ENCODE measurements around the gene LCN1. TPM values are rescaled to one million over a fixed set of nuclear protein-coding genes. Genes with fewer than 3 reads are reported as not detected.

LCN1 gene
- total and polyA plus RNA-seq, 2 experiments from 2014 or later: 0.27 TPM; not detected in 1

DNA sequence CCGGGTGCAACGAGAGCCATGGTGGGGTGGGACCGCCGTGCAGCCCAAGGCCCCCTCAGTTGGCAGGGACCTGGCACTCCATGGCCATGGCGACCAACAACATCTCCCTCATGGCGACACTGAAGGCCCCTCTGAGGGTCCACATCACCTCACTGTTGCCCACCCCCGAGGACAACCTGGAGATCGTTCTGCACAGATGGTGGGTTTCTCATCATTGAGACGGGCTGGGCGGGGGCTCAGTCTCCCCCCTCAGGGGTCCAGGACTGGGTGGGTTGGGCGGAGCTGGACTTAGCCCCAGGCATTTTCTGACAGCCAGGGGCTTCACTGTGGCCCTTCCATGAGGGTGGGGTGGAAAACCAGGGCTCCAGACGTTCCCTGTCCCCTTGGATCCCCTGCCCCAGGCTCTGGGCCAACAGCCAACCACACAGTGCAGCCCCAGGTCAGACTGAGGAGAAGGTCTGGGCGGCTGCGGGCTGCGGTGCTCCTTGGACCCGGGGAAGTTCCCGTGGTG lies 41.0 kb downstream of the LCN1 start (continued):
- TF ChIP-seq, protein P1, sequence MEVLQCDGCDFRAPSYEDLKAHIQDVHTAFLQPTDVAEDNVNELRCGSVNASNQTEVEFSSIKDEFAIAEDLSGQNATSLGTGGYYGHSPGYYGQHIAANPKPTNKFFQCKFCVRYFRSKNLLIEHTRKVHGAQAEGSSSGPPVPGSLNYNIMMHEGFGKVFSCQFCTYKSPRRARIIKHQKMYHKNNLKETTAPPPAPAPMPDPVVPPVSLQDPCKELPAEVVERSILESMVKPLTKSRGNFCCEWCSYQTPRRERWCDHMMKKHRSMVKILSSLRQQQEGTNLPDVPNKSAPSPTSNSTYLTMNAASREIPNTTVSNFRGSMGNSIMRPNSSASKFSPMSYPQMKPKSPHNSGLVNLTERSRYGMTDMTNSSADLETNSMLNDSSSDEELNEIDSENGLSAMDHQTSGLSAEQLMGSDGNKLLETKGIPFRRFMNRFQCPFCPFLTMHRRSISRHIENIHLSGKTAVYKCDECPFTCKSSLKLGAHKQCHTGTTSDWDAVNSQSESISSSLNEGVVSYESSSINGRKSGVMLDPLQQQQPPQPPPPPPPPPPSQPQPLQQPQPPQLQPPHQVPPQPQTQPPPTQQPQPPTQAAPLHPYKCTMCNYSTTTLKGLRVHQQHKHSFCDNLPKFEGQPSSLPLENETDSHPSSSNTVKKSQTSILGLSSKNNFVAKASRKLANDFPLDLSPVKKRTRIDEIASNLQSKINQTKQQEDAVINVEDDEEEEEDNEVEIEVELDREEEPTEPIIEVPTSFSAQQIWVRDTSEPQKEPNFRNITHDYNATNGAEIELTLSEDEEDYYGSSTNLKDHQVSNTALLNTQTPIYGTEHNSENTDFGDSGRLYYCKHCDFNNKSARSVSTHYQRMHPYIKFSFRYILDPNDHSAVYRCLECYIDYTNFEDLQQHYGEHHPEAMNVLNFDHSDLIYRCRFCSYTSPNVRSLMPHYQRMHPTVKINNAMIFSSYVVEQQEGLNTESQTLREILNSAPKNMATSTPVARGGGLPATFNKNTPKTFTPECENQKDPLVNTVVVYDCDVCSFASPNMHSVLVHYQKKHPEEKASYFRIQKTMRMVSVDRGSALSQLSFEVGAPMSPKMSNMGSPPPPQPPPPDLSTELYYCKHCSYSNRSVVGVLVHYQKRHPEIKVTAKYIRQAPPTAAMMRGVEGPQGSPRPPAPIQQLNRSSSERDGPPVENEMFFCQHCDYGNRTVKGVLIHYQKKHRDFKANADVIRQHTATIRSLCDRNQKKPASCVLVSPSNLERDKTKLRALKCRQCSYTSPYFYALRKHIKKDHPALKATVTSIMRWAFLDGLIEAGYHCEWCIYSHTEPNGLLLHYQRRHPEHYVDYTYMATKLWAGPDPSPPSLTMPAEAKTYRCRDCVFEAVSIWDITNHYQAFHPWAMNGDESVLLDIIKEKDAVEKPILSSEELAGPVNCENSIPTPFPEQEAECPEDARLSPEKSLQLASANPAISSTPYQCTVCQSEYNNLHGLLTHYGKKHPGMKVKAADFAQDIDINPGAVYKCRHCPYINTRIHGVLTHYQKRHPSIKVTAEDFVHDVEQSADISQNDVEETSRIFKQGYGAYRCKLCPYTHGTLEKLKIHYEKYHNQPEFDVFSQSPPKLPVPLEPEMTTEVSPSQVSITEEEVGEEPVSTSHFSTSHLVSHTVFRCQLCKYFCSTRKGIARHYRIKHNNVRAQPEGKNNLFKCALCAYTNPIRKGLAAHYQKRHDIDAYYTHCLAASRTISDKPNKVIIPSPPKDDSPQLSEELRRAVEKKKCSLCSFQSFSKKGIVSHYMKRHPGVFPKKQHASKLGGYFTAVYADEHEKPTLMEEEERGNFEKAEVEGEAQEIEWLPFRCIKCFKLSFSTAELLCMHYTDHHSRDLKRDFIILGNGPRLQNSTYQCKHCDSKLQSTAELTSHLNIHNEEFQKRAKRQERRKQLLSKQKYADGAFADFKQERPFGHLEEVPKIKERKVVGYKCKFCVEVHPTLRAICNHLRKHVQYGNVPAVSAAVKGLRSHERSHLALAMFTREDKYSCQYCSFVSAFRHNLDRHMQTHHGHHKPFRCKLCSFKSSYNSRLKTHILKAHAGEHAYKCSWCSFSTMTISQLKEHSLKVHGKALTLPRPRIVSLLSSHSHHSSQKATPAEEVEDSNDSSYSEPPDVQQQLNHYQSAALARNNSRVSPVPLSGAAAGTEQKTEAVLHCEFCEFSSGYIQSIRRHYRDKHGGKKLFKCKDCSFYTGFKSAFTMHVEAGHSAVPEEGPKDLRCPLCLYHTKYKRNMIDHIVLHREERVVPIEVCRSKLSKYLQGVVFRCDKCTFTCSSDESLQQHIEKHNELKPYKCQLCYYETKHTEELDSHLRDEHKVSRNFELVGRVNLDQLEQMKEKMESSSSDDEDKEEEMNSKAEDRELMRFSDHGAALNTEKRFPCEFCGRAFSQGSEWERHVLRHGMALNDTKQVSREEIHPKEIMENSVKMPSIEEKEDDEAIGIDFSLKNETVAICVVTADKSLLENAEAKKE (CRISPR knock-in tag; IDR thresholded peaks at IDR 0.05): no peak
- TF ChIP-seq POLR2AphosphoS5 (IDR thresholded peaks at IDR 0.05; ENCODE audit: low read depth) (no peak), ZNF114 (CRISPR knock-in tag; IDR thresholded peaks at IDR 0.05) (no peak), EZH2 (IDR thresholded peaks at IDR 0.05; ENCODE audit: low read depth, unreplicated experiment) (no peak), STAT1 (IDR thresholded peaks at IDR 0.05; ENCODE audit: unreplicated experiment) (no peak)

DNA sequence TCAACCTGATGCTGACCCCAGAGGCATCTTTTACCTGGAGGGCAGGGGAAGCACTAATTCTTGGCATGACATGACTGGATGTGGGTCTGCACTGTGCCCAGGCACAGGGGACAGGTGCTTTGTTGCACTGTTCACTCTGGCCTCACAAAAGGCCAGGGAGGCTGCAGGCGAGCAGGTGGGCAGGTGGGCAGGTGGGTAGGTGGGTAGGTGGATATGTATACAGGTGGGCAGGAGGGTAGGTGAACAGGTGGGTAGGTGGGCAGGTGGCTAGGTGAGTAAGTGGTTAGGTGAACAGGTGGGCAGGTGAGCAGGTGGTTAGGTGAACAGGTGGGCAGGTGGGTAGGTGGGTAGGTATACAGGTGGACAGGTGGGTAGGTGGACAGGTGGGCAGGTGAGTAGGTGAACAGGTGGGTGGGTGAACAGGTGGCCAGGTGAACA lies 41.8 kb downstream of the LCN1 start:
- no peak for TF ChIP-seq ZNF331 (CRISPR knock-in tag; IDR thresholded peaks at IDR 0.05; ENCODE audit: low read depth)
- no peak for TF ChIP-seq JUNB (IDR thresholded peaks at IDR 0.05; ENCODE audit: unreplicated experiment)
- Histone ChIP-seq H3K79me2 (replicated peaks; ENCODE audit: insufficient read depth) (no peaks in the 10 kb centered on the region), H3K27ac (ENCODE audit: low read depth) (no peak overlapping the region), H3K4me1 (ENCODE audit: insufficient read depth) (no peaks in the 10 kb centered on the region), H3K4me3 (no peak overlapping the region), H3K4me2 (no peak overlapping the region), H2AFZ (no peak overlapping the region), H4K20me1 (replicated peaks; ENCODE audit: insufficient read depth) (no peaks in the 10 kb centered on the region), H3K9me2 (ENCODE audit: insufficient read depth) (no peaks in the 10 kb centered on the region), H3F3A (replicated peaks; ENCODE audit: low read depth) (no peaks in the 10 kb centered on the region), H3K27me3 (ENCODE audit: insufficient read depth) (no peaks in the 10 kb centered on the region), H3K36me3 (ENCODE audit: insufficient read depth) (no peaks in the 10 kb centered on the region)
- ATAC-seq: no peak
- Mint-ChIP-seq H3K4me3 (no peak overlapping the region), H3K27ac (no peak overlapping the region), H3K36me3 (ENCODE audit: low read depth) (no peaks in the 10 kb centered on the region), H3K4me1 (0 out of 3 replicates have a peak, but pooled peaks cover 3% of the 10 kb centered on the region), H3K9me3 (no peaks in the 10 kb centered on the region), H3K27me3 (ENCODE audit: insufficient read depth, low read depth, poor library complexity) (peaks cover 8% of the 10 kb centered on the region)
- DNase-seq (ENCODE audit: low spot score): no peak

Data from GM23338 (cell line).